ENCODE results near the gene REC114.

REC114 gene

DNA sequence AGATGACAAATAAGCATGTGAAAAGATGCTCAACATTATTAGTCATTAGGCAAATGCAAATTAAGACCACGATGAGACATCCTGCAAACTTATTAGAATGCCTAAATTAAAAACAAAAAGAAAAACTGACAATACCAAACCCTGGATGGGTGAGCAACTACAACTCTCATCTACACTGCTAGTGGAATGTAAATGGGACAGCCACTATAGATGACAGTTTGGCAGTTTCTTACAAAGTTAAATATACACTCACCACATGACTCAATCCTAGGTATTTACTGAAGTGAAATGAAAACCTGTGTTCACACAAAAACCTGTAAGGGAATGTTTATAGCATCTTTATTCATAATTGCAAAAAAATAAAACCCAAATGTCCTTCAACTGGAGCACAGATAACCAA, 115.6 kb downstream of the REC114 start:
- no peaks in the 10 kb centered on the region for H3K9me3 ChIP-seq (ENCODE audit: control extremely low read depth in 1 of 5, control insufficient read depth in 4 of 5, insufficient read depth in 2 of 5, low read depth in 1 of 5, low read length in 4 of 5)
- no peak for DNase-seq
- peaks cover 0 to 2% (median 0%) of the 10 kb centered on the region in 4 experiments for H3K4me1 ChIP-seq (ENCODE audit: control extremely low read depth in 1 of 4, control insufficient read depth in 4 of 4, insufficient read depth in 4 of 4, low read length in 3 of 4)
- no peak overlapping the region for H3K4me3 ChIP-seq (ENCODE audit: control insufficient read depth in 1 of 7, extremely low read depth in 1 of 7, insufficient read depth in 4 of 7, low read depth in 2 of 7, low read length in 6 of 7)
- H3K27me3 ChIP-seq (replicated peaks in 2 of 5; ENCODE audit: control insufficient read depth in 4 of 5, insufficient read depth in 5 of 5, low read length in 4 of 5), result no peaks in the 10 kb centered on the region
- WGBS (ENCODE audit: insufficient coverage), result no CpG with 5 or more reads among the region's 1 CpG
- ChIA-PET POLR2A (no interaction called here), CTCF (interaction anchor here (1.4 to 8.6 kb wide), 3 partner anchors 79 to 153 kb away, joined by 3 to 96 read pairs (median 72); partner anchors contain the start of gene NPTN)
- H3K36me3 ChIP-seq (ENCODE audit: control insufficient read depth in 4 of 4, insufficient read depth in 4 of 4, low read length in 3 of 4), result peaks cover 6 to 36% (median 28%) of the 10 kb centered on the region in 4 experiments
- H3K27ac ChIP-seq (ENCODE audit: insufficient read depth in 1 of 2, low read depth in 1 of 2, low read length in 2 of 2, poor library complexity in 1 of 2, severe bottlenecking in 2 of 2), result no peak overlapping the region

DNA sequence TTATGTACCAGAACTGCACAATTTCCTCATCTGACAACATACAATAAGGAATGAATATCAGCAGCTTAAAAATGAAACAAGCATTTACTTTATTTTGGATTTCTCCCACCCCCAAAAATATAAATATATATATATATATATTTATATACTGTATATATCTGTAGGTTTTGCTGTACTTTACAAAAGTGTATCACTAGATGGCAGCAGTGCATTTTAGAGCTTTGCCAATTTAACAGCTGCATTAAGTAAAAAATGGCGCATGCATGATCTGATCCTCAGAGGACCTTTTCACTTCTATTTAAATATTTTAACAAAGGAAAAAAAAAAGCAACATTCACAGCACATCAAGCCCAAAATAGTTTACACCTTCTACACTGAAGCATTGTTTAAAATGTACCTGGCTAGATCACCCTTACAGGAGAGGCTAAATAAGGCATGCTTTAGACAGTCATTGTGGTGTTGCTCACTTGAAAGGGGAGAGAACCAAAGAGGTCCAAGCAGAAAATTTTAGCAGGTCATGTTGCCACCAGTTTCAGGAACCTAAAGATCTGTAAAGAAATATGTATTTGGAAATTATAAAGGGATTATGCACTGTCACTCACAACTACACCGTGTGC, 117.6 kb downstream of the REC114 start:
- no peak overlapping the region for H3K27ac ChIP-seq (ENCODE audit: insufficient read depth in 1 of 2, low read depth in 1 of 2, low read length in 2 of 2, poor library complexity in 1 of 2, severe bottlenecking in 2 of 2)
- no peaks in the 10 kb centered on the region for H3K27me3 ChIP-seq (replicated peaks in 2 of 5; ENCODE audit: control insufficient read depth in 4 of 5, insufficient read depth in 5 of 5, low read length in 4 of 5)
- WGBS (ENCODE audit: insufficient coverage), result 100% methylated on average over 1 of the region's 2 CpGs
- ChIA-PET CTCF (interaction anchor here (0.9 to 8.6 kb wide), 12 partner anchors 10 to 324 kb away, joined by 3 to 96 read pairs (median 4); partner anchors contain the start of gene NPTN), POLR2A (interaction anchor here (0.7 kb wide), 1 partner anchor 136 kb away, joined by 3 read pairs; no protein-coding TSS in a partner anchor)
- no peaks in the 10 kb centered on the region for H3K9me3 ChIP-seq (ENCODE audit: control extremely low read depth in 1 of 5, control insufficient read depth in 4 of 5, insufficient read depth in 2 of 5, low read depth in 1 of 5, low read length in 4 of 5)
- peak; percentile 77 to 90 (median 87) for DNase-seq
- H3K4me3 ChIP-seq (ENCODE audit: control insufficient read depth in 1 of 7, extremely low read depth in 1 of 7, insufficient read depth in 4 of 7, low read depth in 2 of 7, low read length in 6 of 7), result no peak overlapping the region
- peaks cover 6 to 39% (median 30%) of the 10 kb centered on the region in 4 experiments for H3K36me3 ChIP-seq (ENCODE audit: control insufficient read depth in 4 of 4, insufficient read depth in 4 of 4, low read length in 3 of 4)
- H3K4me1 ChIP-seq (ENCODE audit: control extremely low read depth in 1 of 4, control insufficient read depth in 4 of 4, insufficient read depth in 4 of 4, low read length in 3 of 4), result peaks cover 0 to 15% (median 7%) of the 10 kb centered on the region in 4 experiments

DNA sequence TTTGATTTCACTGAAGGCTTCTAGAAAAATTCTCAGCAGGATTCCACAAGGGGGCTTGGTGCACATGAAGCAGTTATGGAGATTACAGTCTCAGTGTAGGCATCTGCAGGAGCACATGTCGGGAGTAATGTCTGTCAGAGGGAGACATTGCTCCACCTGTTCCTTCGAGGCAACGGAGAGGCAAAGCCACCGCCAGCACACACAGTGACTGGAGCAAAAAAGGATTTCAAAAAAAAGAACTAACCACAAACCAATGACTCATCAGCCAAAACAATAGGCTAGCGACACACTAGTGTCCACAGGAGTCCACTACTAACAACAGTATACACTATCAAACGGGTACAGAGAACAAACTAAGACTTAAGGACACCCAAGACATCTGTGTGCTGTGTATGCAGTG, 121.3 kb downstream of the REC114 start:
- H3K4me1 ChIP-seq (ENCODE audit: control extremely low read depth in 1 of 4, control insufficient read depth in 4 of 4, insufficient read depth in 4 of 4, low read length in 3 of 4), result peaks cover 0 to 15% (median 7%) of the 10 kb centered on the region in 4 experiments
- no peak overlapping the region for H3K27ac ChIP-seq (ENCODE audit: insufficient read depth in 1 of 2, low read depth in 1 of 2, low read length in 2 of 2, poor library complexity in 1 of 2, severe bottlenecking in 2 of 2)
- H3K4me3 ChIP-seq (ENCODE audit: control insufficient read depth in 1 of 7, extremely low read depth in 1 of 7, insufficient read depth in 4 of 7, low read depth in 2 of 7, low read length in 6 of 7), result no peak overlapping the region
- 50% methylated on average over 1 of the region's 6 CpGs for WGBS (ENCODE audit: insufficient coverage)
- H3K9me3 ChIP-seq (ENCODE audit: control extremely low read depth in 1 of 5, control insufficient read depth in 4 of 5, insufficient read depth in 2 of 5, low read depth in 1 of 5, low read length in 4 of 5), result no peaks in the 10 kb centered on the region
- peak; percentile 46 to 80 (median 74) for DNase-seq
- CTCF ChIA-PET, result interaction anchor here (1.0 to 8.6 kb wide), 4 partner anchors 73 to 141 kb away, joined by 3 to 96 read pairs (median 38); partner anchors contain the start of gene NPTN
- peaks cover 8 to 54% (median 34%) of the 10 kb centered on the region in 4 experiments for H3K36me3 ChIP-seq (ENCODE audit: control insufficient read depth in 4 of 4, insufficient read depth in 4 of 4, low read length in 3 of 4)
- no peaks in the 10 kb centered on the region for H3K27me3 ChIP-seq (replicated peaks in 2 of 5; ENCODE audit: control insufficient read depth in 4 of 5, insufficient read depth in 5 of 5, low read length in 4 of 5)
- POLR2A ChIA-PET, result no interaction called here

DNA sequence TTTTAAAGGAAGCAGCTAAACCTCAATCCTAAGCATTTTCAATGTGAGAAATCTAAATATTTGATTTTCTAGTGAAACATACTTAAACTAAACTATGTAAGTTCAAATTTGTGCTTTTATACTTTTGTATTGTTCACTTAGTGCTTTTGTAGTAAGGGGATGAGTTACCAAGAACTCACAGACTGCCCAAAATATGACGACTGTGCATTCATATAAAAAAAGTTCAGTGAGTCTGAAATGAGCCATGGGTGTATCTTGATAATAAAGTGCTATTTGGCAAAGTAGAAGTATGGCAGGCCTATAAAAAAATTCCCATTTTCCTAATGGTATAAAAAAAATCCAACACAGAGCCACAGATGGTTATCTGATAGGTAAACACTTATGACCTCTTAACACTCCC, 124.1 kb downstream of the REC114 start:
- Histone ChIP-seq H3K36me3 (ENCODE audit: control insufficient read depth in 4 of 4, insufficient read depth in 4 of 4, low read length in 3 of 4) (peaks cover 22 to 65% (median 37%) of the 10 kb centered on the region in 4 experiments), H3K27ac (ENCODE audit: insufficient read depth in 1 of 2, low read depth in 1 of 2, low read length in 2 of 2, poor library complexity in 1 of 2, severe bottlenecking in 2 of 2) (no peak overlapping the region), H3K4me3 (ENCODE audit: control insufficient read depth in 1 of 7, extremely low read depth in 1 of 7, insufficient read depth in 4 of 7, low read depth in 2 of 7, low read length in 6 of 7) (no peak overlapping the region), H3K27me3 (replicated peaks in 2 of 5; ENCODE audit: control insufficient read depth in 4 of 5, insufficient read depth in 5 of 5, low read length in 4 of 5) (no peaks in the 10 kb centered on the region), H3K4me1 (ENCODE audit: control extremely low read depth in 1 of 4, control insufficient read depth in 4 of 4, insufficient read depth in 4 of 4, low read length in 3 of 4) (peaks cover 0 to 17% (median 15%) of the 10 kb centered on the region in 4 experiments), H3K9me3 (ENCODE audit: control extremely low read depth in 1 of 5, control insufficient read depth in 4 of 5, insufficient read depth in 2 of 5, low read depth in 1 of 5, low read length in 4 of 5) (no peaks in the 10 kb centered on the region)
- ChIA-PET CTCF (interaction anchor here (1.5 to 8.6 kb wide), 3 partner anchors 71 to 145 kb away, joined by 3 to 96 read pairs (median 7); partner anchors contain the start of gene NPTN), POLR2A (no interaction called here)
- WGBS (ENCODE audit: insufficient coverage), result 100% methylated on average over 1 of the region's 1 CpG
- no peak for DNase-seq

DNA sequence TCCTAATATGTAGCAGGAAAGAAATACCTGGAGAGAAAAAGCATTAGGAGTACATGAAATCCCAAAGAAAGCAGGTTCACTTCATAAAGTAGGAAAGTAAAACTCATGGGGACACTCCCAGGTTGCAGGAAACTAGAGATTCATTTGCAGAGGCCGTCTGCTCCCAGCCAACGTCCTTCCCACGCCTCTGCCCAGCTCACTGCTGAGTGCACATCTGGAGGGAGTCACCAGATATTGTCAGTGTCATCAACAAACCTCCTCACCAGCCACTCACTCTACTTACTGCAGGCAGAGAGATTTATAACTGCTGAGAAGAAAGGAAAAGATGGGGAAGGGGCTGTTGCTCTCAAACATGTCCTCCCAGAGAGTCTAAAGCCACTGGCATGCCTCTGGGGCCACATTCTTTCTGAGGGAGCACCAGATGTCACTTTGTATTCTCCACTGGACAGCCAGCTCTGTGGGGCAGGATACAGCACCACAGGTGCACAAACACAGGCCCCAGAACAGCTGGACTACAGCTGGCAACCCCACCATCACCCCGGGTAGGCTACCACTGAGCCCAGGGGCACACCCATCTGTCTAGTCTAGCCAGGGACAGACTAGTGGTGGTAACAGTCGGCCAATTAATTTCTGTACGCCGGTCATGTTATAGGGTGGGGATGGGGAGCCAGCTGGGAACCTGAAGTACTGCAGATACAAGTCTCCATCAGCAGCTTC, 125.8 kb downstream of the REC114 start:
- POLR2A ChIA-PET, result no interaction called here
- 80% methylated on average over 1 of the region's 7 CpGs for WGBS (ENCODE audit: insufficient coverage)
- Histone ChIP-seq H3K4me3 (ENCODE audit: control insufficient read depth in 1 of 7, extremely low read depth in 1 of 7, insufficient read depth in 4 of 7, low read depth in 2 of 7, low read length in 6 of 7) (no peak overlapping the region), H3K36me3 (ENCODE audit: control insufficient read depth in 4 of 4, insufficient read depth in 4 of 4, low read length in 3 of 4) (peaks cover 16 to 59% (median 40%) of the 10 kb centered on the region in 4 experiments), H3K27me3 (replicated peaks in 2 of 5; ENCODE audit: control insufficient read depth in 4 of 5, insufficient read depth in 5 of 5, low read length in 4 of 5) (no peaks in the 10 kb centered on the region), H3K27ac (ENCODE audit: insufficient read depth in 1 of 2, low read depth in 1 of 2, low read length in 2 of 2, poor library complexity in 1 of 2, severe bottlenecking in 2 of 2) (no peak overlapping the region), H3K4me1 (ENCODE audit: control extremely low read depth in 1 of 4, control insufficient read depth in 4 of 4, insufficient read depth in 4 of 4, low read length in 3 of 4) (peaks cover 0 to 17% (median 13%) of the 10 kb centered on the region in 4 experiments), H3K9me3 (ENCODE audit: control extremely low read depth in 1 of 5, control insufficient read depth in 4 of 5, insufficient read depth in 2 of 5, low read depth in 1 of 5, low read length in 4 of 5) (no peaks in the 10 kb centered on the region)
- CTCF ChIA-PET, result interaction anchor here (0.8 to 1.7 kb wide), 6 partner anchors 21 to 295 kb away, joined by 3 to 4 read pairs (median 3); no protein-coding TSS in a partner anchor
- DNase-seq, result no peak

DNA sequence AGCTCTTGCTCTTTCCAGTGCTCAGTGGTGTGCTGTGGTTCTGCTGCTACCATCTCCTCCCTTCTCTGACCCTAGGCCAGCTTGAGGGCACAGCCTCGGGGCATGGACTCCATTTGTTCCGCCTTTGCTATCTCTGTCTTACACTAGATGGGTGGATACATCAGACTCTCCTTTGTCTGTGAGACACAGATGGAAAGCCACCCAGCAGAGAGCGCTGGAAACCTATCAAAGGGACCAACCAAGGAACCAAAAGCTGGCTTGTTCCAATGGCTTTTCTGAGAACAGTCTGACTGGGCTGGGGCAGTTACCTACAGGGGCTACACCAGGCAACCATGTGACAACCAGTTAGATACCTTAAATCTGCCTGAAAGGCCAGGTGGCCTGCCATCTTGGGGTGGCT, 126.4 kb downstream of the REC114 start:
- no peak overlapping the region for H3K27ac ChIP-seq (ENCODE audit: insufficient read depth in 1 of 2, low read depth in 1 of 2, low read length in 2 of 2, poor library complexity in 1 of 2, severe bottlenecking in 2 of 2)
- H3K4me1 ChIP-seq (ENCODE audit: control extremely low read depth in 1 of 4, control insufficient read depth in 4 of 4, insufficient read depth in 4 of 4, low read length in 3 of 4), result peaks cover 0 to 14% (median 8%) of the 10 kb centered on the region in 4 experiments
- 92% methylated on average over 3 of the region's 3 CpGs for WGBS (ENCODE audit: insufficient coverage)
- H3K27me3 ChIP-seq (replicated peaks in 2 of 5; ENCODE audit: control insufficient read depth in 4 of 5, insufficient read depth in 5 of 5, low read length in 4 of 5), result no peaks in the 10 kb centered on the region
- no peak for DNase-seq
- H3K9me3 ChIP-seq (ENCODE audit: control extremely low read depth in 1 of 5, control insufficient read depth in 4 of 5, insufficient read depth in 2 of 5, low read depth in 1 of 5, low read length in 4 of 5), result no peaks in the 10 kb centered on the region
- peaks cover 16 to 56% (median 40%) of the 10 kb centered on the region in 4 experiments for H3K36me3 ChIP-seq (ENCODE audit: control insufficient read depth in 4 of 4, insufficient read depth in 4 of 4, low read length in 3 of 4)
- ChIA-PET CTCF (interaction anchor here (1.0 to 1.7 kb wide), 8 partner anchors 20 to 296 kb away, joined by 3 to 4 read pairs (median 4); no protein-coding TSS in a partner anchor), POLR2A (interaction anchor here (0.8 kb wide), 1 partner anchor 1859 kb away, joined by 3 read pairs; no protein-coding TSS in a partner anchor)
- H3K4me3 ChIP-seq (ENCODE audit: control insufficient read depth in 1 of 7, extremely low read depth in 1 of 7, insufficient read depth in 4 of 7, low read depth in 2 of 7, low read length in 6 of 7), result no peak overlapping the region
